ENCODE data around the gene MAPKAP1.

The MAPKAP1 gene

DNA sequence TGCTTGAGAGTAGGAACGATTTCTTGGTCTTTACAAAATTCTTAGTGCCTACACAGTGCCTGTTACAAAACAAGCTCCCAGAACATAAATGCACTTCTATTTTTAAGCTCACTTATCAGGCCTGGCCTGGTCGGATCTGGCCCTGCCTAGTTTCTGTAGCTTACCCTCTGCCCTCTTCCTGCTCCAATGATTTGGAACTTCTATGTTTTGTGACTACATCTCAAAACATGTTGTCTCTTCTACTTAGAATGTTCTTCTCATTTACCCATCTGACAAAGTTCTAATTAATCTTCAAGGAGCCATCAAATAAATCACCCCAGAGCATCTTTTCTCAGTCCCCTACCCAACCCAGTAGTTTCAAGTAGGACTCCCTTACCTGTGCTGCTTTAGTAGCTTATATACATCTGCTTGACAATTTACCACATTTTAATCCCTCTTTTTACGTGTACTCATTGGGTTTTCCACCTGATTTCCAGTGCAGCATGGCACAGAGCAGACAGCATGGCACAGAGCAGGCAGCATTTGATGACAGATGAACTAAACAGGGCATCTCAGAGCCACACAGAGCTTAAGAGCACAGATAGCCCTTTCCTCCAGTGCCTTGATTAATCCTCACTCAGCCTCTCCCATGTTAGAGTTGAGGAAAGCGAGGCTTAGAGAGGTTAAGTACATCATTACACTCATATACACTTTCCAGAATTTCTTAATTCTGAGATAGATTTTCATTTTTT, 171.9 kb downstream of the MAPKAP1 start:
- no peak for TF ChIP-seq CTCF (IDR thresholded peaks at IDR 0.05; ENCODE audit: low read depth, low read length, missing control alignments)
- H3K27ac ChIP-seq, result no peak overlapping the region
- DNase-seq, result no peak
- H3K4me3 ChIP-seq (ENCODE audit: low read depth, low read length), result no peak overlapping the region
- in situ Hi-C loops (cut with HindIII; ENCODE audit: low pct_ligation_motif_present, low sequenced_read_pairs), result no loop called here
- no peaks in the 10 kb centered on the region for H3K36me3 ChIP-seq (replicated peaks)
- H3K27me3 ChIP-seq (replicated peaks), result no peaks in the 10 kb centered on the region

- Histone ChIP-seq H3K27ac (no peak overlapping the region), H3K27me3 (replicated peaks) (no peaks in the 10 kb centered on the region), H3K4me3 (ENCODE audit: low read depth, low read length) (no peak overlapping the region), H3K36me3 (replicated peaks) (no peaks in the 10 kb centered on the region)
- DNase-seq, result no peak
- TF ChIP-seq CTCF (IDR thresholded peaks at IDR 0.05; ENCODE audit: low read depth, low read length, missing control alignments), result no peak
- in situ Hi-C loops (cut with HindIII; ENCODE audit: low pct_ligation_motif_present, low sequenced_read_pairs), result no loop called here
Measured at GRCh38 chr9:125532812-125533594, 174.0 kb downstream of the MAPKAP1 start.

DNA sequence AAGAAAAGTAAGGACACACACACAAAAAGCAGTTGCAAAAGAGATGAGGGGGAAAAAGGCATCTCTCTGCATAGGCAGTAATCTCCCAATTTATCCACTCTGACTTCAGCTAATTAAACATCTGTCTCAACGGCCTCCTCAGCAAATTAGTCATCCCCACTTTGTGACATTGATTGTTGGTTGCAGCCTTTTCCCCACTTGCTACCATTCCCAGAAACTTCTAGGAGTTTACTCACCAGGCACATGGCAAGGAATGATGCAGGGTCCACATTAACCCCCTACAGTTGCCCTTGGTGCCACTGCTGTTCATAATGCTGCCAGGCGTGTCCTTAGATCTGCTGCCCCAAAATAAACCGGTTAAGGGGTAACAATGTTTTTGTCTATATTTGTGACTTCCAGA, 174.6 kb downstream of the MAPKAP1 start:
- no peak for TF ChIP-seq CTCF (IDR thresholded peaks at IDR 0.05; ENCODE audit: low read depth, low read length, missing control alignments)
- no peak overlapping the region for H3K4me3 ChIP-seq (ENCODE audit: low read depth, low read length)
- in situ Hi-C loops (cut with HindIII; ENCODE audit: low pct_ligation_motif_present, low sequenced_read_pairs), result no loop called here
- no peak overlapping the region for H3K27ac ChIP-seq
- no peak for DNase-seq
- H3K27me3 ChIP-seq (replicated peaks), result no peaks in the 10 kb centered on the region
- no peaks in the 10 kb centered on the region for H3K36me3 ChIP-seq (replicated peaks)

GRCh38 chr9:125529589-125530515, 177.2 kb downstream of the MAPKAP1 start:
- Histone ChIP-seq H3K4me3 (ENCODE audit: low read depth, low read length) (no peak overlapping the region), H3K27ac (no peak overlapping the region), H3K27me3 (replicated peaks) (no peaks in the 10 kb centered on the region), H3K36me3 (replicated peaks) (no peaks in the 10 kb centered on the region)
- DNase-seq, result no peak
- no peak for TF ChIP-seq CTCF (IDR thresholded peaks at IDR 0.05; ENCODE audit: low read depth, low read length, missing control alignments)
- in situ Hi-C loops (cut with HindIII; ENCODE audit: low pct_ligation_motif_present, low sequenced_read_pairs), result no loop called here

DNA sequence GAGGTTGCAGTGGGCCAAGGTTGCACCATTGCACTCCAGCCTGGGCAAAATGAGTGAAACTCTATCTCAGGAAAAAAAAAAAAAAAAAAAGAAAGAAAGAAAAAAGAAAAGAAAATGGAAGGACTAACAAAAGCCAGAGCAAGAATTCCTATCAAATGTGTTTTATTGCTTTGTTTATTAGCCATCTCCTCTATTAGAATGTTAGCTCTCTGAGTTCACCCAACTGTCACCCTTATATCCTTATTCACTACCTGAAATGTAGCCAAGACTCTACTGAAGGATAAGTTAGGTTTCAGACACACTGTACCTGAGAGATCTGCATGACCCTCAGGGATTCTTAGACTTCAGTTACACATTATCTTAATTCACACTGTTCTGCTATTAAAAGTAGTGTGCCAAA, 177.9 kb downstream of the MAPKAP1 start:
- in situ Hi-C loops (cut with HindIII; ENCODE audit: low pct_ligation_motif_present, low sequenced_read_pairs), result no loop called here
- Histone ChIP-seq H3K27me3 (replicated peaks) (no peaks in the 10 kb centered on the region), H3K4me3 (ENCODE audit: low read depth, low read length) (no peak overlapping the region), H3K27ac (no peak overlapping the region), H3K36me3 (replicated peaks) (no peaks in the 10 kb centered on the region)
- DNase-seq, result no peak
- TF ChIP-seq CTCF (IDR thresholded peaks at IDR 0.05; ENCODE audit: low read depth, low read length, missing control alignments), result no peak
